ENCODE data around the gene HCRT.
"Not testable (repeated sequence)": the region's sequence is repeated elsewhere in the genome, so short reads cannot be mapped to it uniquely, and the experiment has no call there.

The HCRT gene

DNA sequence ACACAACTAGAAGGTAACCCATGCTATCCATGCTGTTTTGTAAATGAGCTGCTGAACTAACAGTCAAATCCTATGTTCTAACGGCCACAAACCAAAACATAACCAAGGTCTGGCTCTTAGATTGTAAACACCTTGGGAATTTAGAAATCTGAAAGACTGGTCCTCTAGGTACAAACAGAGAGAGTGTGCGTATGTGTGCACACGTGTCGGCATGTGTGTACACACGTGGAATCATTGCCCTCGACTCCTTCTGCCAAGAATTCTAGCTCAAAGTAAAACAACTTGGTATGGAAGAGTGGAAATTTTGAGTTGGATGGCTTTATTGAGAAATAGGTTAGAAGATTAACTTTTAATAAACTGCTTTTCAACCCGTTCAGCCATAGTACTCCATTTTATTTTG lies 27.1 kb upstream of the HCRT start:
- no peak overlapping the region for H3K27ac ChIP-seq (ENCODE audit: low read depth, low read length)
- no peak overlapping the region for H3K4me3 ChIP-seq (ENCODE audit: low read depth in 1 of 2, low read length in 2 of 2)
- H3K9me3 ChIP-seq (ENCODE audit: low read length), result no peaks in the 10 kb centered on the region
- H3K36me3 ChIP-seq (ENCODE audit: insufficient read depth, low read length), result peaks cover 65% of the 10 kb centered on the region
- no peaks in the 10 kb centered on the region for H3K27me3 ChIP-seq (ENCODE audit: control insufficient read depth in 1 of 2, insufficient read depth in 2 of 2, low read length in 2 of 2)
- H3K4me1 ChIP-seq (ENCODE audit: insufficient read depth, low read length), result no peaks in the 10 kb centered on the region
- H3K9ac ChIP-seq (ENCODE audit: low read length), result no peak overlapping the region

DNA sequence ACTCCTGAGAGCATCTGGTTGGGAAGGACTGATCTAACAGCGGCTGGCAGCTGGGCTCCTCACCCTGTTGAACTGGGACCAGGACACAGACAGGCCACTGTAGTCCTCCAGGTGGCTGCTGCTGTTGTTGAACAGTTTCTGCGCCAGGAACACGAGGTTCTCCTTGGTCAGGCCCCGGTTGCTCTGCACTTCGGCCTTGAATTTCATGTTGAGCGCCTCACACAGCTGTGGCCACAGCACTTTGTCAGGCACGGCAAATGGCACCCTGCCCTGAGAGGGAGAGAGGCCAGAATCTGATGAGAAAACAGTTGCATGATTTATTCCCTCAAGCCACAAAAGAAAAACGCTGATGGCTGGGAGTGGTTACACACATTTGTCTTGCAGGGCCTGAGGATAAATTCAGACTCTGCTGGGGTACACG lies 26.7 kb upstream of the HCRT start:
- H3K9ac ChIP-seq (ENCODE audit: low read length); H3K4me3 ChIP-seq (ENCODE audit: low read depth in 1 of 2, low read length in 2 of 2); H3K9me3 ChIP-seq (ENCODE audit: low read length); H3K4me1 ChIP-seq (ENCODE audit: insufficient read depth, low read length); H3K27me3 ChIP-seq (ENCODE audit: control insufficient read depth in 1 of 2, insufficient read depth in 2 of 2, low read length in 2 of 2); H3K27ac ChIP-seq (ENCODE audit: low read depth, low read length): not testable (repeated sequence)
- peaks cover 63% of the 10 kb centered on the region for H3K36me3 ChIP-seq (ENCODE audit: insufficient read depth, low read length)

DNA sequence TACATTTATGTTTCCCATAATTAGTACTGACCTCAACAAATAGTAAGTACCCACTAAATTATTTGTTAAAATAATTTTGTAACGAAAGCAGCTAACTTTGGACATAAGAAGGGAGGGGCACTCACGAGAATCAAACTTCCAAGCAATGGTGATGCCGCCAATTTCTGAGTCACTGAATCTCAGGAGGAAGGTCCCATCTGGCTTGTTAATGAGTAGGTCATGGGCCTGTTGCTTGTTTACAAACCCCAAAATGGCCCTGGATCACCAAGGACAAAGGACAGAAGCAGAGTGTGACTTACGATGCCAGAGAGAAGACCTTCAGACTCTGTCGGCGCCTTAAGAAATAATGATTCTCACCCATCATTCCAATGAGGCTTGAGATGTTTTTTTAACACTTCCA lies 24.8 kb upstream of the HCRT start:
- H3K9ac ChIP-seq (ENCODE audit: low read length), result no peak overlapping the region
- no peaks in the 10 kb centered on the region for H3K4me1 ChIP-seq (ENCODE audit: insufficient read depth, low read length)
- H3K27me3 ChIP-seq (ENCODE audit: control insufficient read depth in 1 of 2, insufficient read depth in 2 of 2, low read length in 2 of 2), result no peaks in the 10 kb centered on the region
- H3K9me3 ChIP-seq (ENCODE audit: low read length), result no peaks in the 10 kb centered on the region
- H3K27ac ChIP-seq (ENCODE audit: low read depth, low read length), result no peak overlapping the region
- no peak overlapping the region for H3K4me3 ChIP-seq (ENCODE audit: low read depth in 1 of 2, low read length in 2 of 2)
- H3K36me3 ChIP-seq (ENCODE audit: insufficient read depth, low read length), result peaks cover 59% of the 10 kb centered on the region

DNA sequence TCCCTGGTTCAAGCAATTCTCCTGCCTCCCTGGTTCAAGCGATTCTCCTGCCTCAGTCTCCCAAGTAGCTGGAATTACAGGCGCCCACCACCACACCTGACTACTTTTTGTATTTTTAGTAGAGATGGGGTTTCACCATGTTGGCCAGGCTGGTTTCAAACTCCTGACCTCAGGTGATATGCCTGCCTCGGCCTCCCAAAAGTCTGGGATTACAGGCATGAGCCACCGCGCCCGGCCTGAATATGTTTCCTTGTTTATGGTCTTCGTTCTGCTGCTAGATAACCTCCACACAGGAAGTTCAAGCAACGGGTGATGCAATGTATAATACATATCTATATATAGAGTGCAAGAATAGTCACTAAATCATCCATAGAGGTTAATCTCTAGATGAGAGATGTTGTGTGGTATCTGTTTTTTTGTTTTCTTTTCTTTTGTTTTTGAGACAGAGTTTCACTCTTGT lies 20.9 kb upstream of the HCRT start:
- H3K9ac ChIP-seq (ENCODE audit: low read length); H3K4me1 ChIP-seq (ENCODE audit: insufficient read depth, low read length); H3K9me3 ChIP-seq (ENCODE audit: low read length); H3K27me3 ChIP-seq (ENCODE audit: control insufficient read depth in 1 of 2, insufficient read depth in 2 of 2, low read length in 2 of 2); H3K4me3 ChIP-seq (ENCODE audit: low read depth in 1 of 2, low read length in 2 of 2); H3K27ac ChIP-seq (ENCODE audit: low read depth, low read length): not testable (repeated sequence)
- peaks cover 73% of the 10 kb centered on the region for H3K36me3 ChIP-seq (ENCODE audit: insufficient read depth, low read length)

DNA sequence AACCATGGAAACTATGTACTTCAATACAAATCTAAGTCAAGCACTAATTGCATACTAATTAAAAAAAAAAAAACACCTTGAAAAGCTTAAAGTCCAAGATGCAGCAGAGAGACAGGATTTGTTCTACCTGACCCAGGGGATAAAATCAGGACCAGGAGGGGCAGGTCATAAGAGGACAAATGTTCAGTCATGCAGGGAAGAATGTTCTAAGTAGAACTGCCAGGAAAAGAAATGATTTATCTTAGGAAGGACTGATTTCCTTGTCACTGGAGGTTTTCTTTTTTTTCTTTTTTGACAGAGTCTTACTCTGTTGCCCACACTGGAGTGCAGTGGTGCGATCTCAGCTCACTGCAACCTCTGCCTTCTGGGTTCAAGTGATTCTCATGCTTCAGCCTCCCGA lies 18.1 kb upstream of the HCRT start:
- Histone ChIP-seq H3K9ac (ENCODE audit: low read length) (no peak overlapping the region), H3K27me3 (ENCODE audit: control insufficient read depth in 1 of 2, insufficient read depth in 2 of 2, low read length in 2 of 2) (no peaks in the 10 kb centered on the region), H3K9me3 (ENCODE audit: low read length) (no peaks in the 10 kb centered on the region), H3K36me3 (ENCODE audit: insufficient read depth, low read length) (peaks cover 62% of the 10 kb centered on the region), H3K4me1 (ENCODE audit: insufficient read depth, low read length) (no peaks in the 10 kb centered on the region), H3K4me3 (ENCODE audit: low read depth in 1 of 2, low read length in 2 of 2) (no peak overlapping the region), H3K27ac (ENCODE audit: low read depth, low read length) (no peak overlapping the region)

DNA sequence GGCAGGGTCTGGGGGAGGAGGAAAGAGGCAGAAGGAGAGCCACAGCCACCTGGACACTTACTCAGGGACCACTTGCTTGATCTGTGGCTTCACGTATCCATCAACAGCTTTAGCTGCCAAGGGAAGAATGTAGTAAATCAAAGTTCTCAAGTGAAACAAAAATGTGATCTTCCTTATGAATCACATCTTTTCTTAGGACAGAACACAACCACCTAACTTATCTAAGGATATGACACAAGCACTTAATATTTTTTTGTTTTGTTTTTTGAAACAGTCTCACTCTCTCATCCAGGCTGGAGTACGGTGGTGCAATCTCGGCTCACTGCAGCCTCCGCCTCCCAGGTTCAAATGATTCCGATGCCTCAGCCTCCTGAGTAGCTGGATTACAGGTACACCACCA lies 17.4 kb upstream of the HCRT start:
- no peaks in the 10 kb centered on the region for H3K27me3 ChIP-seq (ENCODE audit: control insufficient read depth in 1 of 2, insufficient read depth in 2 of 2, low read length in 2 of 2)
- H3K9ac ChIP-seq (ENCODE audit: low read length), result no peak overlapping the region
- no peaks in the 10 kb centered on the region for H3K4me1 ChIP-seq (ENCODE audit: insufficient read depth, low read length)
- H3K27ac ChIP-seq (ENCODE audit: low read depth, low read length), result no peak overlapping the region
- no peak overlapping the region for H3K4me3 ChIP-seq (ENCODE audit: low read depth in 1 of 2, low read length in 2 of 2)
- H3K36me3 ChIP-seq (ENCODE audit: insufficient read depth, low read length), result peaks cover 62% of the 10 kb centered on the region
- no peaks in the 10 kb centered on the region for H3K9me3 ChIP-seq (ENCODE audit: low read length)

DNA sequence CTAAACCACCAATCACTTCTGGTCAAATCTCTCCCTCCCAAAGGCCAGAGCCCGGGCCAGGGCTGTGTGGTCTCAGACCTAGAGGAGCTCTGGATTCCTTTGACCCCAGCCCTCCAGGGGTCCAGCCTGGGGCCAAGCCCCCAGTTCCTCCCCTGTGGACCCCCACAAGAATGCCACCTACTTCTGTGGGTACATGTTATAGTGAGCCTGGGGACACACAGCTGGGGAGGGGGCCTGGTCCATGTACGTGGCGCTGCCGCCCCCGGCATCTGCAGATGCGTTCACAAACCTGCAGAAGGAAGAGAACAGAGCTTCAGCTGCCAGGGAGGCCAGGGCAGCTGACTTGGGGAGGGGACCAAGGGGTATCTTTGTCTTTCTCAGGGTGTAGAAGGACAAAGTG lies 16.9 kb upstream of the HCRT start:
- no peaks in the 10 kb centered on the region for H3K9me3 ChIP-seq (ENCODE audit: low read length)
- H3K36me3 ChIP-seq (ENCODE audit: insufficient read depth, low read length), result peaks cover 57% of the 10 kb centered on the region
- H3K27me3 ChIP-seq (ENCODE audit: control insufficient read depth in 1 of 2, insufficient read depth in 2 of 2, low read length in 2 of 2), result no peaks in the 10 kb centered on the region
- H3K4me3 ChIP-seq (ENCODE audit: low read depth in 1 of 2, low read length in 2 of 2), result no peak overlapping the region
- H3K9ac ChIP-seq (ENCODE audit: low read length), result no peak overlapping the region
- H3K4me1 ChIP-seq (ENCODE audit: insufficient read depth, low read length), result no peaks in the 10 kb centered on the region
- H3K27ac ChIP-seq (ENCODE audit: low read depth, low read length), result no peak overlapping the region

DNA sequence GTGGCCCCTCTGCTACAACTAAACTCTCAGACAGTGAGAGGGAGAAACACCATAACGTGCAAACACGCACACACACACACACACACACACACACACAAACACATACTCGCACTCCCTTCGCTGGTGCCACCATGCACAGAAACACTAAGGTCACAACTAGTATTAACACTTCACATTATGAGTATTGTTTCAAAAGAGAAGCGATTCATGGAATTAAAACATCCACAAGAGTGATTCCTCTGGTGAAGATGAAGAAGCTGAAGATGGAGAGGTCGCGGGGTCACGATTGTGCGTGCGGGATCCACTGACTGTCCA lies 16.2 kb upstream of the HCRT start:
- no peaks in the 10 kb centered on the region for H3K9me3 ChIP-seq (ENCODE audit: low read length)
- H3K4me1 ChIP-seq (ENCODE audit: insufficient read depth, low read length), result no peaks in the 10 kb centered on the region
- H3K27ac ChIP-seq (ENCODE audit: low read depth, low read length), result no peak overlapping the region
- H3K27me3 ChIP-seq (ENCODE audit: control insufficient read depth in 1 of 2, insufficient read depth in 2 of 2, low read length in 2 of 2), result no peaks in the 10 kb centered on the region
- H3K36me3 ChIP-seq (ENCODE audit: insufficient read depth, low read length), result peaks cover 57% of the 10 kb centered on the region
- H3K9ac ChIP-seq (ENCODE audit: low read length), result no peak overlapping the region
- no peak overlapping the region for H3K4me3 ChIP-seq (ENCODE audit: low read depth in 1 of 2, low read length in 2 of 2)

DNA sequence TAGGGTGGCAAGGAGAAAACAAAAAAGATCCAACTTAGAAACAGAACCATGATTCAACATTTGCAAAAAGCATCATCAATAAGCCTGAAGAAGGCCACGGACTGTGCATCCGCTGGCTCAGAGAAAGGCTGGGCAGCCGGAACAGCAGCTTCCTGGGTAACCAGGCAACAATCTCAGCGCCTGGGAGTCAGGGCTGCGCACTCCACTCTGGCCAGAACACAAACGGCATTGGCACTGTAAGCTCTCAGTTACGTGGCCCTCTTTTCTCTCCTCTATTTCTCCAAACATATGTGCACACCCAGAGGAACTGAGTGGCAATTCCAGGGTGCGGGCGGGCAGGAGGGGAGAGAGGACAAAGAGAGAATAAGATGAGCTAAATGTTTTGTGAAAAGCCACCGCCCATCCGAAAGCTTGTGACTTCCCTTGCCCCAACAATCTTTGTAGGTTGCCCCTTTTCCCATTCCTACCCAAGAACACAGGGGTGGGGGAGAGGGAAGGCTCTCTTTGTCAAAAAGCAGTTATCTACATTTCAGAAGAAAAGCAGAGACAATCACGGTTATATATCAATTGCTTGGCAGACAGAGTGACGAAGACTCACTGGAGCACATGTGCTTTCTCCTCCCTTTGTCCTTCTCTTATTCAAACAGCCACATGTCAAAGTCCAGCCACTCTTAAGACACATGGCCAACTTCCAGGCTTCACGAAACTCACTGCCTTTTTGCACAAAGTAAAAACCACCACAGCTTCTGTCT lies 15.6 kb upstream of the HCRT start:
- Histone ChIP-seq H3K27ac (ENCODE audit: low read depth, low read length) (no peak overlapping the region), H3K27me3 (ENCODE audit: control insufficient read depth in 1 of 2, insufficient read depth in 2 of 2, low read length in 2 of 2) (no peaks in the 10 kb centered on the region), H3K4me1 (ENCODE audit: insufficient read depth, low read length) (no peaks in the 10 kb centered on the region), H3K36me3 (ENCODE audit: insufficient read depth, low read length) (peaks cover 53% of the 10 kb centered on the region), H3K9me3 (ENCODE audit: low read length) (no peaks in the 10 kb centered on the region), H3K9ac (ENCODE audit: low read length) (no peak overlapping the region), H3K4me3 (ENCODE audit: low read depth in 1 of 2, low read length in 2 of 2) (no peak overlapping the region)

DNA sequence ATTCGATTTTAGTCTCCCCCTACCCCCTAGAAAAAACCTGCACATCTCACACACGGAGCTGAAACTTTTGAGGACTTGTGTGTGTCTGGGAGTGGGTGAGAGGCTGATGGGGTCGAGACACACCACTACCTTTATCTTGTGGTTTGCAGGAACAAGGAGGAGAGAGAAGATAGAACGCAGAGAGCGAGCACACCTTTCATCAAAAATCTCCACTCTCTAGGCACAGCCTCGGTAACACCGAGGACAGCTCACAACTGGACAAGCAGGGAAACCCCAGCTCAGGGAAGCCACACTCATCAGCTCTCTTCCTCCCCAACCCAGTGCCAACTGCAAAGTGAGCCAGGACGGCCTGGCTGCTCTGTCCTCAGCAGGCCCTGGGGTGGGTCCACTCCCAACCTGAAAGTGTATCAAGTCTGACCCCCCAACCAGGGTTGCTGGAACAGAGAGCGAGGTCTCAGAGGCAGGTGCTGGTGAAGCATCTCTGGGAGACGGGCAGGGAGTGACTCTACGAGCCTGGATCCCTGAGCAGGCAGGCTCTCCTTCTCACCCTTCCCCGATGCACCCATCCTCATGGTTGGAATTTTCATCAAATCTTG lies 14.3 kb upstream of the HCRT start:
- Histone ChIP-seq H3K9me3 (ENCODE audit: low read length) (no peaks in the 10 kb centered on the region), H3K27ac (ENCODE audit: low read depth, low read length) (no peak overlapping the region), H3K27me3 (ENCODE audit: control insufficient read depth in 1 of 2, insufficient read depth in 2 of 2, low read length in 2 of 2) (no peaks in the 10 kb centered on the region), H3K9ac (ENCODE audit: low read length) (no peak overlapping the region), H3K4me1 (ENCODE audit: insufficient read depth, low read length) (no peaks in the 10 kb centered on the region), H3K4me3 (ENCODE audit: low read depth in 1 of 2, low read length in 2 of 2) (no peak overlapping the region), H3K36me3 (ENCODE audit: insufficient read depth, low read length) (peaks cover 43% of the 10 kb centered on the region)

DNA sequence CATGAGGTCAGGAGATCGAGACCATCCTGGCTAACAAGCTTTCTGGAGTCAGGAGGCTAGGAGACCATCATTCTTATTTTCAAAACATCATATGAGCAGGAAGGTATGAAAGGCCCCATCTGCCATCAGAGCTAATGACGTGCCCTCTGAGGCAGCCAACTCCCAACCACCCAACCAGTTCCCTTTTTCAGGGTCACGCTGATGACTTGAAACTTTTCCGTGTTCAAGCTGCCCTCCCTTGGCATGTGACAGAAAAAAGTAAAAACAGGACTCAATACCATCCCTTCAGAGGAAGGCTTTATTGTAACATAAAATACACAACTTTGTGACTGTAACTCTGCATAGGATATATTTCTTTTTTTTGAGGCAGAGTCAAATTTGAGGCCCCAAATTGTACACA lies 13.6 kb upstream of the HCRT start:
- Histone ChIP-seq H3K4me3 (ENCODE audit: low read depth in 1 of 2, low read length in 2 of 2) (no peak overlapping the region), H3K9ac (ENCODE audit: low read length) (no peak overlapping the region), H3K27ac (ENCODE audit: low read depth, low read length) (no peak overlapping the region), H3K36me3 (ENCODE audit: insufficient read depth, low read length) (peaks cover 38% of the 10 kb centered on the region), H3K9me3 (ENCODE audit: low read length) (no peaks in the 10 kb centered on the region), H3K4me1 (ENCODE audit: insufficient read depth, low read length) (no peaks in the 10 kb centered on the region), H3K27me3 (ENCODE audit: control insufficient read depth in 1 of 2, insufficient read depth in 2 of 2, low read length in 2 of 2) (no peaks in the 10 kb centered on the region)

DNA sequence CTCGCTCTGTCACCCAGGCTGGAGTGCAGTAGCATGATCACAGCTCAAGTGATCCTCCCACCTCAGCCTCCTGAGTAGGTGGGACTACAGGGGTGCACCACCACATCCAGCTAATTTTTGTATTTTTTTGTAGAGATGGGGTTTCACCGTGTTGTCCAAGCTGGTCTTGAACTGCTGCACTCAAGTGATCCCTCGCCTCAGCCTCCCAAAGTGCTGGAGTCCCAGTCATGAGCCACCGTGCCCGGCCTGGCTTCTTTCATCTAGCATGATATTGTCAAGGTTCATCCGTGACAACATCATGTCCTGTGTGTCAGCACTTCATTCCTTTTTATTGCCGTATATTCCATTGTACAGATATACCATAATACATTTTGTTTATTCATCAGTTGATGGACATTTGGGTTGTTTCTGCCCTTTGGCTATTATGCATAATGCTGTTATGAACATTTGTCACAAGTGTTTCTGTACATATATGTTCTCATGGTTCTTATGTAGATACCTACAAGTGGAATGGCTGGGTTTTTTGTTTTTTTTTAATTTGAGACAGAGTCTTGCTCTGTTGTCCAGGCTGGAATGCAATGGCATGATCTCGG lies 12.4 kb upstream of the HCRT start:
- Histone ChIP-seq H3K9ac (ENCODE audit: low read length) (no peak overlapping the region), H3K4me3 (ENCODE audit: low read depth in 1 of 2, low read length in 2 of 2) (no peak overlapping the region), H3K4me1 (ENCODE audit: insufficient read depth, low read length) (peaks cover 11% of the 10 kb centered on the region), H3K27me3 (ENCODE audit: control insufficient read depth in 1 of 2, insufficient read depth in 2 of 2, low read length in 2 of 2) (no peaks in the 10 kb centered on the region), H3K9me3 (ENCODE audit: low read length) (no peaks in the 10 kb centered on the region), H3K36me3 (ENCODE audit: insufficient read depth, low read length) (peaks cover 26% of the 10 kb centered on the region), H3K27ac (ENCODE audit: low read depth, low read length) (no peak overlapping the region)

Measured in muscle layer of colon (tissue), 2 donors.